ENCODE data around the gene TAF15.

TAF15 gene

DNA sequence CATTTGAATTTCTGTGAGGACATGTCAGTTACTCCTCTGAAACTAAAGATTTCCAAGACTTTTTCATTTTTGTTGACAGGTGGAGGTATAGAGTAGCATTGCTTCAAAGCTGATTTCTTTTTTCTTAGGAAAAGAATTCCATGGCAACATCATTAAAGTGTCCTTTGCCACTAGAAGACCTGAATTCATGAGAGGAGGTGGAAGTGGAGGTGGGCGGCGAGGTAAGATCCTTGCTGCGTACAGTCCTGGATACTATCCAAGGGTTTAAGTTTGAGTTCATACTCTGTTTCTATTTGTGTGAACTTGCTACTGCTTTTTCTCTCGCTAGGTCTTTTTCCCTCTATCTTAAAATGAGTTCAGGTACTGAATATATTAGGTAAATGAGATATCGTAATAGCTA, 33.0 kb downstream of the TAF15 start:
- Histone ChIP-seq H3K9ac (ENCODE audit: low read depth, low read length) (no peak overlapping the region), H3K9me3 (ENCODE audit: control insufficient read depth, insufficient read depth, low read length) (no peaks in the 10 kb centered on the region), H3K36me3 (ENCODE audit: control insufficient read depth, insufficient read depth, low read length) (peaks cover 41% of the 10 kb centered on the region), H3K27me3 (ENCODE audit: control insufficient read depth, insufficient read depth, low read length) (no peaks in the 10 kb centered on the region), H3K4me3 (ENCODE audit: low read depth, low read length) (no peak overlapping the region), H3K4me1 (ENCODE audit: control insufficient read depth, insufficient read depth, low read length) (no peaks in the 10 kb centered on the region)

DNA sequence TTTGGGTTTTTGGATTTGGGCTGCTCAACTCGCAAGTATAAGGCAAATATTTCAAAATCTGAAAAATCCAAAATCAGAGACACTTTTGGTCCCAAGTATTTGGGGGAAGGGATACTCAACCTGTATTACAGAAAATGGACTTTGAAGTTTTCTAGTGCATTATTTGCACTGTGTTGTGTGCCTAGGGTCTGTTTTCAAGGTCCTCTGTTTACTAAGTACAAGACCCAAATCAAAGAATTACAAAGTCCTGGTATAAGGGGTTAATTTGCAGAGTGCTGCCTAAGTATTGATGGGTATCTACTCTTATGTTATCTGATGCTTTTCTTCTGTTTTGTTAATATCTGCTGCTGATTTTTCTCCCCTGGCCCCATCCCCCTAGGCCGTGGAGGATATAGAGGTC, 34.4 kb downstream of the TAF15 start:
- no peaks in the 10 kb centered on the region for H3K9me3 ChIP-seq (ENCODE audit: control insufficient read depth, insufficient read depth, low read length)
- H3K4me3 ChIP-seq (ENCODE audit: low read depth, low read length): no peak overlapping the region
- H3K27me3 ChIP-seq (ENCODE audit: control insufficient read depth, insufficient read depth, low read length): no peaks in the 10 kb centered on the region
- H3K9ac ChIP-seq (ENCODE audit: low read depth, low read length): no peak overlapping the region
- peaks cover 29% of the 10 kb centered on the region for H3K36me3 ChIP-seq (ENCODE audit: control insufficient read depth, insufficient read depth, low read length)
- H3K4me1 ChIP-seq (ENCODE audit: control insufficient read depth, insufficient read depth, low read length): no peaks in the 10 kb centered on the region

DNA sequence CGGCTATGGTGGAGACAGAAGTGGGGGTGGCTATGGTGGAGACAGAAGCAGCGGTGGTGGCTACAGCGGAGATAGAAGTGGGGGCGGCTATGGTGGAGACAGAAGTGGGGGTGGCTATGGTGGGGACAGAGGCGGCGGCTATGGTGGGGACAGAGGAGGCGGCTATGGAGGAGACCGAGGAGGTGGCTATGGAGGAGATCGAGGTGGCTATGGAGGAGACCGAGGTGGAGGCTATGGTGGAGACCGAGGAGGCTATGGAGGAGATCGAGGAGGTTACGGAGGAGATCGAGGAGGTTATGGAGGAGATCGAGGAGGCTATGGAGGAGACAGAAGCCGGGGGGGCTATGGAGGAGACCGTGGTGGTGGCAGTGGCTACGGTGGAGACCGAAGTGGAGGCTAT, 35.3 kb downstream of the TAF15 start:
- Histone ChIP-seq H3K4me1 (ENCODE audit: control insufficient read depth, insufficient read depth, low read length) (no peaks in the 10 kb centered on the region), H3K27me3 (ENCODE audit: control insufficient read depth, insufficient read depth, low read length) (no peaks in the 10 kb centered on the region), H3K36me3 (ENCODE audit: control insufficient read depth, insufficient read depth, low read length) (peaks cover 24% of the 10 kb centered on the region), H3K9ac (ENCODE audit: low read depth, low read length) (no peak overlapping the region), H3K9me3 (ENCODE audit: control insufficient read depth, insufficient read depth, low read length) (no peaks in the 10 kb centered on the region), H3K4me3 (ENCODE audit: low read depth, low read length) (no peak overlapping the region)

DNA sequence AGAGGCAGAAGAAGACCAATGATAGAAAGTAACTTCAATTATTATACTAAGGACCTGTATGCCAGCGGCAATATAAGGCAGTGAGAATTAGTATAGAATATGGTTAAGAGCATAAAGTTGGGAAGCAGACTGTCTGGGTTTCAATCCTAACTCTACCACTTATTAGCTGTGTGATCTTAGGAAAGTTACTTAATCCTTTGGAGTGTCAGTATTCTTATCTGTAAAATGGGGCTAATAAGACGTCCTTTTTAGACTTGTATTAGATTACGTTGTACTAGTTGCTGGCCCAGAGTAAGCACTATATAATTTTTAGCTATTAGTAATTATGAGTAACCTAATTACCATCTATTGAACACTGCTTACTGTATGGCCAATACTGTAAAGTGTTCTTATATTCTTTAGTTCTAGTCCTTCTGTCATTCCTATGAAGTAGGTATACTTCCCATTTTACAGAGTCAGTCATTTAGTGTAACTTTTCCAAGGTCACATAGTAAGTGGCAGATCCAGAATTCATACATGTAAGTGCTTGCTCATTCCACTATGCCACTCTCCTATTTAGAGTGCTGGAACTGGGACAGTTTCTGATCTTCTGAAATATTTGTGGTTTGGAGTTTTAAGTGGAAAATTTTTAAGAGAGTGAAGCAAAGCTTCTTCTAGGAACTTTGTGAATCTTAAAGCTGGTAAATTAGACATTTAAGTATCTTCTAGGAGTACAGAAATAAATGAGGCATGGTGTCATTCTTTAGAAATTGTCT, 36.9 kb downstream of the TAF15 start:
- Histone ChIP-seq H3K4me3 (ENCODE audit: low read depth, low read length) (no peak overlapping the region), H3K36me3 (ENCODE audit: control insufficient read depth, insufficient read depth, low read length) (peaks cover 11% of the 10 kb centered on the region), H3K4me1 (ENCODE audit: control insufficient read depth, insufficient read depth, low read length) (no peaks in the 10 kb centered on the region), H3K9ac (ENCODE audit: low read depth, low read length) (no peak overlapping the region), H3K27me3 (ENCODE audit: control insufficient read depth, insufficient read depth, low read length) (no peaks in the 10 kb centered on the region), H3K9me3 (ENCODE audit: control insufficient read depth, insufficient read depth, low read length) (no peaks in the 10 kb centered on the region)

DNA sequence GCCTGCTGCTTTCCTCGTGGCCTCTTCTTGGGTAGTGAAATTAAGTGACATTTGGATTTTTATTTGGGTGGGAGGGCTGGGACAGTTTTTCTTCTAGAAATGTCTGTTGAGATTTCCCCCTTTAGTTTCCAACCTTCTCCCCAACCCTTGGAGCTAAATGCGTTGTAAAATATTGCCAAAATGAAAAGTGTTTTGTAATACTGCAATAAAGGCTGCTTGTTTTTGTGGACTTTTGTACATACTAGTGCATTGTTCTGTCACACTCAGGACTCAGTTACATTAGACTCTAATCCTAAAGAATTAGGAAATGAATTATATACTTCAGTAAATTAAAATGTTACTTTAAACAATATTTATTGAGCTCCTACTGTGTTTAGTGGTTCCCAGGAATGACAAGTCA, 37.7 kb downstream of the TAF15 start:
- Histone ChIP-seq H3K4me1 (ENCODE audit: control insufficient read depth, insufficient read depth, low read length) (no peaks in the 10 kb centered on the region), H3K9me3 (ENCODE audit: control insufficient read depth, insufficient read depth, low read length) (no peaks in the 10 kb centered on the region), H3K27me3 (ENCODE audit: control insufficient read depth, insufficient read depth, low read length) (no peaks in the 10 kb centered on the region), H3K9ac (ENCODE audit: low read depth, low read length) (no peak overlapping the region), H3K4me3 (ENCODE audit: low read depth, low read length) (no peak overlapping the region), H3K36me3 (ENCODE audit: control insufficient read depth, insufficient read depth, low read length) (peaks cover 6% of the 10 kb centered on the region)

DNA sequence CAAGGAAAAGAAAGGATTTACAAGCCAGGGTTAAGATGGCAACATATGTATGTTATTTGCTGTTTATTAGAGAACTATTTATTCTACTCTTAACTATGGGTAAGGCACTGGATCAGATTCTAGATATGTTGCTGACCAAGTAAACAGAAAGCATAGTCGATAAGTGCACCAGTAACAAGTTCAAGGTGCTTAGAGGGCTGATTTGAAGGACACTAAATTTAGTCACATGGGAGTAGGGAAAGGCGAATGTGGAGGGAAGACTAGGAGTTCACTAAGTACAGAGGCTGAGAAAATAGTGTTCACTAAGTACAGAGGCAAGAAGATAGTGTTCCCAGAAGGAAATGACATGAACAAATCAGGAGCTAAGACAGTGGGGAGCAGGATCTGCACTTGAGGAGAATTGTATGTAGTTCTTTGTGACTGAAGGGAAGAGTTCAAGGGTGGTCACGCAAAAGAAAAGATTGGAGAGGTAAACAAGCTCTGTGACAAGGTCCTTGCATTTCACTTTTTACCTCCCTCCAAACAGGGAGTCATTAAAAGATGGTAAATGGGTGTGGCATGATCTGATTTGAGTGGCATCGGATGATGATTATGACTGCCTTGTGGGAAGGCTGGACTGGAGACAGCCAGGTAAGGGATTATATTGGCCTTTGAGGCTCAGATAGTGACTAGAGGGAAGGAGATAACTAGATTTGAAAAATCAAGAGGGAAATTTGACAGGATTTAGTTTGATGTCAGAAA, 38.5 kb downstream of the TAF15 start:
- H3K4me3 ChIP-seq (ENCODE audit: low read depth, low read length): no peak overlapping the region
- H3K36me3 ChIP-seq (ENCODE audit: control insufficient read depth, insufficient read depth, low read length): peaks cover 6% of the 10 kb centered on the region
- no peaks in the 10 kb centered on the region for H3K9me3 ChIP-seq (ENCODE audit: control insufficient read depth, insufficient read depth, low read length)
- H3K4me1 ChIP-seq (ENCODE audit: control insufficient read depth, insufficient read depth, low read length): no peaks in the 10 kb centered on the region
- no peak overlapping the region for H3K9ac ChIP-seq (ENCODE audit: low read depth, low read length)
- H3K27me3 ChIP-seq (ENCODE audit: control insufficient read depth, insufficient read depth, low read length): no peaks in the 10 kb centered on the region

DNA sequence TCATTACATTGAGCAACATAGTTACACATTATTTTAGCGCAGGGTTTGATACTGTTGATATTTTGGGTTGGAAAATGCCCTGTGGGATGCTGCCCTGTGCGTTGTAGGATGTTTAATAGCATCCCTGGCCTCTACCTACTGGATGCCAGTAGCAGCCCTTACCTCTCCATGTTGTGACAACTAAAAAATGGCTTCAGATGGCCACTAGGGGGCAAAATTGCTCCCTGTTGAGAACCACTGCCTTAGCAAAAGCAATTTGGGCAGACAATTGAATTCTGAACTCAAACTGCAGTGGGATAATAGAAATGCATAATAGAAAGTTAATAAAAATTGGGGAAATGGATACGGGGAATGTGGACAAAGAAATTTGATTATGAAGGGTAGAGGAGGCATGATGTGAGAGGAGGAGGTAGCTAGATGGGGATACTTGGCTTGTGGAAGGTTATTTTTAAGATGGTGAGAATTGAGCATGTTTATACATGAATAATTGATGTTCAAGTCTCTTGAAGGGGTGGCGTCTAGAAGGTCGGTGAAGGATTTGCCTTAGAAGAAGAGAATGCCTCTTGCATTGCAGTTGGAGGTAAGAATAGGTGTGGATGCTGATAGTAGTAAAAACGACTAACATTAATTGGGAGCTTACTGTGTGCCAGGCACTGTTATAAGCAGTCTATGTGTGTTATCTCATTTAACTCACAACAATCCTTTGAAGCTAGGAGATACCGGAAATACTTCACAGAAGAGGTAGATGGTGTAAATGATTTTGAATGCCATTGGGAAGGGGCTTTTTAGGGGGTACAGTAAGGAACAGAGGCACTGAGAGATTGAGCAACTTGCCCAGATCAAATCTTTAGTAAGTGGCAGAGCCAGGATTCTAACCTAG, 40.4 kb downstream of the TAF15 start:
- H3K4me1 ChIP-seq (ENCODE audit: control insufficient read depth, insufficient read depth, low read length): no peaks in the 10 kb centered on the region
- H3K9me3 ChIP-seq (ENCODE audit: control insufficient read depth, insufficient read depth, low read length): no peaks in the 10 kb centered on the region
- no peaks in the 10 kb centered on the region for H3K27me3 ChIP-seq (ENCODE audit: control insufficient read depth, insufficient read depth, low read length)
- no peak overlapping the region for H3K9ac ChIP-seq (ENCODE audit: low read depth, low read length)
- no peak overlapping the region for H3K4me3 ChIP-seq (ENCODE audit: low read depth, low read length)
- H3K36me3 ChIP-seq (ENCODE audit: control insufficient read depth, insufficient read depth, low read length): peaks cover 2% of the 10 kb centered on the region

DNA sequence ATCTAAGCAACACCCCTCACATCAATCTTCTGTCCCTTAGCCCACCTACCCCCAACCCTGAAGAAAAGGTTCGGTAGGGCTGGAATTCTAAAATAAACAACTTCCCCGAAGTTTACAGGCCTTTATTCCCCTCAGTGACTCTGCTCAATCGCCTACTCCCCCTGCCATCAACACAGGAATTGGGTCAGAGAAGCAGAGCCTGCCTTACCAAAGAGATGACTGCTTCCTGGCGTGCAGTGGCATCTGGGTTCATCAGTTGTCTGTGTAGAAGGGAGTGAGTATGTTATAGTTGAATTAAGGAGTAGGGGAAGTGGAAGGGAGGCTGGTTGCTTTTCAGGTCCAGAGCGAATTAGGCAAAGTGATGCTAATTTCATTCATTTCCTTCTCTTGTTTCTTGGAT, 46.7 kb downstream of the TAF15 start:
- no peaks in the 10 kb centered on the region for H3K36me3 ChIP-seq (ENCODE audit: control insufficient read depth, insufficient read depth, low read length)
- H3K27me3 ChIP-seq (ENCODE audit: control insufficient read depth, insufficient read depth, low read length): no peaks in the 10 kb centered on the region
- H3K9ac ChIP-seq (ENCODE audit: low read depth, low read length): no peak overlapping the region
- H3K4me3 ChIP-seq (ENCODE audit: low read depth, low read length): no peak overlapping the region
- H3K9me3 ChIP-seq (ENCODE audit: control insufficient read depth, insufficient read depth, low read length): no peaks in the 10 kb centered on the region
- no peaks in the 10 kb centered on the region for H3K4me1 ChIP-seq (ENCODE audit: control insufficient read depth, insufficient read depth, low read length)

DNA sequence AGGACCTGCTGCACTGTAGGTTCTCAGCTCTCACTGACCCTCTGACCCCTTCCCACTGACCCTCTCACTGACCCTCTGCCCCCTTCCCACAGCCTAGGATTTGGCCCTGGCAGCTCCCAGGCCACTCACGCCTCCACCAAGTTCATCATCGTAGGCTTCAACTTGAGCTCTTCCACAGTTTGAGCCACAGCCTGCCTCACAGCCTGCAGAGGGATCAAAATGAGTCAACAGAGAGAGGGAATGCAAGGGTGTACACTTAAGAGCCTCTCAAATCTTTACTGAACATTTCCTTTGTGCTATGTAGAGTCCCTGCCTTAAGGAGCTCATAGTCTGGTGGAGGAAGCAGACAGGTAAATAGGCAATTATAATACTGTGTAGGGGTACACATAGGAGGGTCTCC, 47.3 kb downstream of the TAF15 start:
- Histone ChIP-seq H3K4me1 (ENCODE audit: control insufficient read depth, insufficient read depth, low read length) (no peaks in the 10 kb centered on the region), H3K36me3 (ENCODE audit: control insufficient read depth, insufficient read depth, low read length) (no peaks in the 10 kb centered on the region)

DNA sequence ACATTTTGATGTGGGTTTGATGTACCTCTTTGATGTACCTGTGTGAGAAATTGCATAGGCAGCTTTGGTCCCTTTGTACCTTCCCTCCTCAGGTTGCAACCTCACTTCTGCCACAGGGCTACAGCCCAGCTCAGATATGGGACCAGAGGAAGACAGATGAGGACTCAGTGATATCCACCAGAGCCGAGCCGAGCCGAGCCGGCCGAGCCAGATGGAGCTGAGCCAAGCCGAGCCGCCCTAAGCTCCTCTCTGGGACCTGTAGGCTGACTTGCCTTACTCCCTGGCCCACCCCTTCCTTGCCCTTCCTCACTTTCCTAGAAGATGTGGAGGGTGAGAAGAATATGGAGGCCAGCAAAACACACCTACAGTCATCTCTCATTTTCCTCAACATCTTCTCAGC, 55.6 kb downstream of the TAF15 start:
- Histone ChIP-seq H3K9ac (ENCODE audit: low read depth, low read length) (no peak overlapping the region), H3K36me3 (ENCODE audit: control insufficient read depth, insufficient read depth, low read length) (no peaks in the 10 kb centered on the region), H3K4me3 (ENCODE audit: low read depth, low read length) (no peak overlapping the region), H3K9me3 (ENCODE audit: control insufficient read depth, insufficient read depth, low read length) (no peaks in the 10 kb centered on the region), H3K4me1 (ENCODE audit: control insufficient read depth, insufficient read depth, low read length) (no peaks in the 10 kb centered on the region), H3K27me3 (ENCODE audit: control insufficient read depth, insufficient read depth, low read length) (no peaks in the 10 kb centered on the region)

More for the DNA sequence above, 47.3 kb downstream of the TAF15 start:
- H3K9me3 ChIP-seq (ENCODE audit: control insufficient read depth, insufficient read depth, low read length): no peaks in the 10 kb centered on the region
- no peak overlapping the region for H3K4me3 ChIP-seq (ENCODE audit: low read depth, low read length)
- no peaks in the 10 kb centered on the region for H3K27me3 ChIP-seq (ENCODE audit: control insufficient read depth, insufficient read depth, low read length)
- no peak overlapping the region for H3K9ac ChIP-seq (ENCODE audit: low read depth, low read length)

DNA sequence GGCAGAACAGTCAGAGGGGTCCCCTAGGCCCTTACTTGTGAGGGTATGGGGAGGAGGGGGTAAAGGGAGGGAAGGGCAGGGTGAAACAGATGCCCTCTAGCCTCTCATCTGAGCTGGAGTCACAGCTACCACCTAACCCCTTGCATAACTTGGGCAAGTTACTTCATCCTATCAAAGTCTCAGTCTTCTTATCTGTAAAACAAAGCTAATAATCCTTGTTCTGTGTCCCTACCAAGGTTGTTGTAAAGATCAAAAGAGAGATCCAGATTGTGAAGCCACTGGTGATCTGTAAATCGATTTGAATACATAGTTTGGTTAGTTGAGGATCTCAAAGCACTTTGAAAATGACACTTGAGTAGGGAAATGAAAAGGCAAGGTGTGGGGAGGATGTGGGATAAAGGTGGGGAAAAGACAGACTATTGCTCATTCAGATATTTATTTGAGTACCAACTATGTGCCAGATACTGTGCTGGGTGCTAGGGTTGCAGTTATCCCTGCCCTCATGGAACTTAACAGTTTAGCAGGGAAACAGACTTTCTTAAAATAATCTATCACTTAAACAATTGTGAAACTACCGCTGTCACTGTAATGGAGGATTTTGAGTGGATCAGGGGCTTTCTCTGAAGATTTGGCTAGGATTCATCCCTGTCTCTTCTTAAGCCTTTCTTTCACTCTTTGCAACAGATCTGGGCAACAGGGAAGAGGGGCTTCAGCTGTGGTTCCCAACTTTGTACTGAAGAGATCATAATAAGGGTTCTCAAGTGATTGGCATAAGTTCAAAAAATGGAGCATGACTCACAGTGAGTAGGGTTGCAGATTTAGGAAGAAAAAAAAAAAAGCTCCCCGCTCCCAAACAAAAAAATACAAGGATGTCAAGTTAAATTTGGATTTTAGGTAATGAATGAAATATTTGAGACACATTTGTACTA, 56.4 kb downstream of the TAF15 start:
- no peaks in the 10 kb centered on the region for H3K9me3 ChIP-seq (ENCODE audit: control insufficient read depth, insufficient read depth, low read length)
- H3K4me1 ChIP-seq (ENCODE audit: control insufficient read depth, insufficient read depth, low read length): no peaks in the 10 kb centered on the region
- H3K4me3 ChIP-seq (ENCODE audit: low read depth, low read length): no peak overlapping the region
- H3K27me3 ChIP-seq (ENCODE audit: control insufficient read depth, insufficient read depth, low read length): no peaks in the 10 kb centered on the region
- no peaks in the 10 kb centered on the region for H3K36me3 ChIP-seq (ENCODE audit: control insufficient read depth, insufficient read depth, low read length)
- H3K9ac ChIP-seq (ENCODE audit: low read depth, low read length): no peak overlapping the region

All from iPS-15b (cell line).